C4-2B (cell line): ENCODE results near the gene RAPGEF6.

Experiments used
- H3K27ac ChIP-seq: fragments of 450-650 bp; 2 replicates; pipeline ENCODE4 v1.5.1; 2017
- CTCF ChIP-seq: fragments of 450-650 bp; conservative IDR thresholded peaks from 2 replicates; pipeline ENCODE4 v1.5.1; 2017; ENCODE audit warnings: mild to moderate bottlenecking
- ZFX ChIP-seq: fragments of 450-650 bp; IDR thresholded peaks from 2 replicates; pipeline ENCODE4 v1.6.1; 2017

The RAPGEF6 gene

GRCh38 chr5:131659290-131659689 lies 24.3 kb upstream of the RAPGEF6 start:
- no peak for TF ChIP-seq ZFX
- TF ChIP-seq CTCF: no peak
- no peak overlapping the region for H3K27ac ChIP-seq

- H3K27ac ChIP-seq: no peak overlapping the region
- TF ChIP-seq ZFX: no peak
- no peak for TF ChIP-seq CTCF
Observed at GRCh38 chr5:131654776-131655175, 19.7 kb upstream of the RAPGEF6 start.

- no peak overlapping the region for H3K27ac ChIP-seq
- no peak for TF ChIP-seq ZFX
- TF ChIP-seq CTCF: no peak
Observed at GRCh38 chr5:131654309-131654708, 19.3 kb upstream of the RAPGEF6 start.

GRCh38 chr5:131649161-131649560 lies 14.1 kb upstream of the RAPGEF6 start:
- TF ChIP-seq CTCF: no peak
- TF ChIP-seq ZFX: no peak
- H3K27ac ChIP-seq: no peak overlapping the region

- no peak overlapping the region for H3K27ac ChIP-seq
- TF ChIP-seq ZFX (no peak), CTCF (no peak)
Observed at GRCh38 chr5:131647048-131647769, 12.2 kb upstream of the RAPGEF6 start.

GRCh38 chr5:131644822-131645221 lies 9.8 kb upstream of the RAPGEF6 start:
- no peak for TF ChIP-seq CTCF
- TF ChIP-seq ZFX: no peak
- H3K27ac ChIP-seq: no peak overlapping the region

GRCh38 chr5:131644370-131644769 lies 9.3 kb upstream of the RAPGEF6 start:
- no peak overlapping the region for H3K27ac ChIP-seq
- TF ChIP-seq ZFX (no peak), CTCF (no peak)
